ENCODE measurements around the gene FBXO9.

GRCh38 chr6:53042112-53042511, 23.1 kb upstream of the FBXO9 start:
- TF ChIP-seq CTCF (IDR thresholded peaks at IDR 0.05; ENCODE audit: insufficient read depth, low read depth, low read length) (no peak), EZH2 (IDR thresholded peaks at IDR 0.05; ENCODE audit: insufficient read depth, low read length) (no peak)
